Measurements from ENCODE around the gene ERG28. TPM values are rescaled to one million over a fixed set of nuclear protein-coding genes. Genes with fewer than 3 reads are reported as not detected.
A peak's percentile ranks its signal among the peaks of the same experiment; 100 is the strongest.

ERG28 gene
- total RNA-seq, 2 donors from 2014 or later = 32.2 to 36.3 TPM

- peaks cover 8% of the 10 kb centered on the region for H3K9me3 Mint-ChIP-seq
- H3K4me3 Mint-ChIP-seq = no peak overlapping the region
- peaks cover 12% of the 10 kb centered on the region for H3K36me3 Mint-ChIP-seq (ENCODE audit: low read depth)
- Histone ChIP-seq H3K9me3 (ENCODE audit: control insufficient read depth, low read length) (peaks cover 28% of the 10 kb centered on the region), H3K27me3 (ENCODE audit: control insufficient read depth, insufficient read depth, low read length, poor library complexity, severe bottlenecking) (no peaks in the 10 kb centered on the region), H3K36me3 (ENCODE audit: control insufficient read depth, insufficient read depth, low read length) (no peaks in the 10 kb centered on the region), H3K4me3 (ENCODE audit: low read length) (no peak overlapping the region), H3K27ac (ENCODE audit: low read depth, low read length) (no peak overlapping the region), H3K9ac (ENCODE audit: extremely low read depth, low read length, poor library complexity, severe bottlenecking) (no peak overlapping the region), H3K4me1 (ENCODE audit: control insufficient read depth, insufficient read depth, low read length) (peaks cover 19% of the 10 kb centered on the region)
- H3K27me3 Mint-ChIP-seq (ENCODE audit: insufficient read depth) = peaks cover 1% of the 10 kb centered on the region
- no peak for TF ChIP-seq CTCF (conservative IDR thresholded peaks at IDR 0.05)
- no peak overlapping the region for H3K27ac Mint-ChIP-seq
- 97% methylated on average over 10 to 12 of the region's 12 CpGs for WGBS, 2 experiments (ENCODE audit: insufficient coverage in 1 of 2, insufficient read length in 1 of 2)
- DNase-seq = no peak
- H3K4me1 Mint-ChIP-seq = peaks cover 31% of the 10 kb centered on the region
Observed at GRCh38 chr14:75607842-75608640, 52.6 kb downstream of the ERG28 start.

- 86 to 100% methylated on average over 1 of the region's 1 CpG for WGBS, 2 experiments (ENCODE audit: insufficient coverage in 1 of 2, insufficient read length in 1 of 2)
- H3K27ac ChIP-seq (ENCODE audit: low read depth, low read length) = no peak overlapping the region
- DNase-seq = no peak
- H3K9me3 Mint-ChIP-seq = peaks cover 7% of the 10 kb centered on the region
- TF ChIP-seq CTCF (conservative IDR thresholded peaks at IDR 0.05) = no peak
- H3K36me3 ChIP-seq (ENCODE audit: control insufficient read depth, insufficient read depth, low read length) = no peaks in the 10 kb centered on the region
- peaks cover 23% of the 10 kb centered on the region for H3K9me3 ChIP-seq (ENCODE audit: control insufficient read depth, low read length)
- no peak overlapping the region for H3K9ac ChIP-seq (ENCODE audit: extremely low read depth, low read length, poor library complexity, severe bottlenecking)
- no peak overlapping the region for H3K27ac Mint-ChIP-seq
- peaks cover 13% of the 10 kb centered on the region for H3K4me1 ChIP-seq (ENCODE audit: control insufficient read depth, insufficient read depth, low read length)
- peaks cover 10% of the 10 kb centered on the region for H3K36me3 Mint-ChIP-seq (ENCODE audit: low read depth)
- no peaks in the 10 kb centered on the region for H3K27me3 ChIP-seq (ENCODE audit: control insufficient read depth, insufficient read depth, low read length, poor library complexity, severe bottlenecking)
- H3K4me1 Mint-ChIP-seq = peaks cover 30% of the 10 kb centered on the region
- no peak overlapping the region for H3K4me3 Mint-ChIP-seq
- peak overlapping the region; percentile 47 for H3K4me3 ChIP-seq (ENCODE audit: low read length)
- peaks cover 1% of the 10 kb centered on the region for H3K27me3 Mint-ChIP-seq (ENCODE audit: insufficient read depth)
Observed at GRCh38 chr14:75607044-75607443, 53.6 kb downstream of the ERG28 start.

- H3K27me3 Mint-ChIP-seq (ENCODE audit: insufficient read depth) = peaks cover 1% of the 10 kb centered on the region
- no peak for DNase-seq
- Histone ChIP-seq H3K9ac (ENCODE audit: extremely low read depth, low read length, poor library complexity, severe bottlenecking) (peak overlapping the region; percentile 35), H3K27ac (ENCODE audit: low read depth, low read length) (peak overlapping the region; percentile 33), H3K36me3 (ENCODE audit: control insufficient read depth, insufficient read depth, low read length) (no peaks in the 10 kb centered on the region), H3K27me3 (ENCODE audit: control insufficient read depth, insufficient read depth, low read length, poor library complexity, severe bottlenecking) (no peaks in the 10 kb centered on the region), H3K4me1 (ENCODE audit: control insufficient read depth, insufficient read depth, low read length) (peaks cover 12% of the 10 kb centered on the region), H3K4me3 (ENCODE audit: low read length) (peak overlapping the region; percentile 44), H3K9me3 (ENCODE audit: control insufficient read depth, low read length) (peaks cover 27% of the 10 kb centered on the region)
- peaks cover 7% of the 10 kb centered on the region for H3K9me3 Mint-ChIP-seq
- 85 to 89% methylated on average over 8 to 10 of the region's 10 CpGs for WGBS, 2 experiments (ENCODE audit: insufficient coverage in 1 of 2, insufficient read length in 1 of 2)
- peak overlapping the region; percentile 17 for H3K4me3 Mint-ChIP-seq
- H3K4me1 Mint-ChIP-seq = peaks cover 30% of the 10 kb centered on the region
- H3K27ac Mint-ChIP-seq = peak overlapping the region; percentile 82
- H3K36me3 Mint-ChIP-seq (ENCODE audit: low read depth) = peaks cover 10% of the 10 kb centered on the region
- no peak for TF ChIP-seq CTCF (conservative IDR thresholded peaks at IDR 0.05)
Observed at GRCh38 chr14:75605916-75606315, 54.8 kb downstream of the ERG28 start.
